ENCODE measurements around the gene ZBTB42. TPM values are rescaled to one million over a fixed set of nuclear protein-coding genes. Genes with fewer than 3 reads are reported as not detected.

The ZBTB42 gene
- total and polyA plus RNA-seq, 4 donors: 1.5 to 9.4 (median 4.9) TPM

DNA sequence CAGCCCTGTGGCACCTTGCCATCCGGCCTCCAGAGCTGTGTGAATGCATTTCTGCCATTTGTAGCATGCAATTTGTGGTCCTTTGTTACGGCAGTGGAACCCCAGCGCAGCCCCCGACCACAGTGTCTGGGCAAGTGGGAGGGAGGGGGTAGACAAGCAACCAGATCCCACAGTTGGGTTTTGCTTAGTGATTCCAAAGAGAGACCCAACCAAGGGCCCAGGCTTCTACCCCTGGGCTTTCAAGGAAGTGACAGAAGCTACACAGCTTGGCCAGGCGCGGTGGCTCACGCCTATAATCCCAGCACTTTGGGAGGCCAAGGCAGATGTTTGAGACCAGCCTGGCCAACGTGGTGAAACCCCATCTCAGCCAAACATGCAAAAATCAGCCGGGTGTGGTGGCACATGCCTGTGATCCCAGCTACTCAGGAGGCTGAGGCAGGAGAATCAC is 17.8 kb downstream of the ZBTB42 start:
- no peak for DNase-seq (ENCODE audit: low spot score)
- H3K9me3 ChIP-seq (ENCODE audit: control insufficient read depth in 4 of 4, low read length in 3 of 4): no peaks in the 10 kb centered on the region
- H3K36me3 ChIP-seq (ENCODE audit: control insufficient read depth in 4 of 4, insufficient read depth in 3 of 4, low read depth in 1 of 4, low read length in 3 of 4): no peaks in the 10 kb centered on the region
- WGBS: 95% methylated on average over 9 of the region's 9 CpGs
- H3K27ac ChIP-seq (ENCODE audit: low read depth in 1 of 2, low read length in 2 of 2): no peak overlapping the region
- H3K4me3 ChIP-seq (ENCODE audit: low read depth in 1 of 3, low read length in 3 of 3): no peak overlapping the region
- peaks cover 1 to 22% (median 9%) of the 10 kb centered on the region in 4 donors for H3K4me1 ChIP-seq (ENCODE audit: control insufficient read depth in 4 of 4, insufficient read depth in 4 of 4, low read length in 3 of 4)
- no peak overlapping the region for H3K9ac ChIP-seq (ENCODE audit: low read depth in 1 of 2, low read length in 2 of 2)
- no peak for TF ChIP-seq GABPA (IDR thresholded peaks at IDR 0.05 in 1 of 2, conservative IDR thresholded peaks at IDR 0.05 in 1 of 2)
- TF ChIP-seq, protein P1, sequence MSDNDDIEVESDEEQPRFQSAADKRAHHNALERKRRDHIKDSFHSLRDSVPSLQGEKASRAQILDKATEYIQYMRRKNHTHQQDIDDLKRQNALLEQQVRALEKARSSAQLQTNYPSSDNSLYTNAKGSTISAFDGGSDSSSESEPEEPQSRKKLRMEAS (IDR thresholded peaks at IDR 0.05): no peak
- TF ChIP-seq, protein P2, sequence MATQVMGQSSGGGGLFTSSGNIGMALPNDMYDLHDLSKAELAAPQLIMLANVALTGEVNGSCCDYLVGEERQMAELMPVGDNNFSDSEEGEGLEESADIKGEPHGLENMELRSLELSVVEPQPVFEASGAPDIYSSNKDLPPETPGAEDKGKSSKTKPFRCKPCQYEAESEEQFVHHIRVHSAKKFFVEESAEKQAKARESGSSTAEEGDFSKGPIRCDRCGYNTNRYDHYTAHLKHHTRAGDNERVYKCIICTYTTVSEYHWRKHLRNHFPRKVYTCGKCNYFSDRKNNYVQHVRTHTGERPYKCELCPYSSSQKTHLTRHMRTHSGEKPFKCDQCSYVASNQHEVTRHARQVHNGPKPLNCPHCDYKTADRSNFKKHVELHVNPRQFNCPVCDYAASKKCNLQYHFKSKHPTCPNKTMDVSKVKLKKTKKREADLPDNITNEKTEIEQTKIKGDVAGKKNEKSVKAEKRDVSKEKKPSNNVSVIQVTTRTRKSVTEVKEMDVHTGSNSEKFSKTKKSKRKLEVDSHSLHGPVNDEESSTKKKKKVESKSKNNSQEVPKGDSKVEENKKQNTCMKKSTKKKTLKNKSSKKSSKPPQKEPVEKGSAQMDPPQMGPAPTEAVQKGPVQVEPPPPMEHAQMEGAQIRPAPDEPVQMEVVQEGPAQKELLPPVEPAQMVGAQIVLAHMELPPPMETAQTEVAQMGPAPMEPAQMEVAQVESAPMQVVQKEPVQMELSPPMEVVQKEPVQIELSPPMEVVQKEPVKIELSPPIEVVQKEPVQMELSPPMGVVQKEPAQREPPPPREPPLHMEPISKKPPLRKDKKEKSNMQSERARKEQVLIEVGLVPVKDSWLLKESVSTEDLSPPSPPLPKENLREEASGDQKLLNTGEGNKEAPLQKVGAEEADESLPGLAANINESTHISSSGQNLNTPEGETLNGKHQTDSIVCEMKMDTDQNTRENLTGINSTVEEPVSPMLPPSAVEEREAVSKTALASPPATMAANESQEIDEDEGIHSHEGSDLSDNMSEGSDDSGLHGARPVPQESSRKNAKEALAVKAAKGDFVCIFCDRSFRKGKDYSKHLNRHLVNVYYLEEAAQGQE (IDR thresholded peaks at IDR 0.05): no peak
- TF ChIP-seq, protein P3, sequence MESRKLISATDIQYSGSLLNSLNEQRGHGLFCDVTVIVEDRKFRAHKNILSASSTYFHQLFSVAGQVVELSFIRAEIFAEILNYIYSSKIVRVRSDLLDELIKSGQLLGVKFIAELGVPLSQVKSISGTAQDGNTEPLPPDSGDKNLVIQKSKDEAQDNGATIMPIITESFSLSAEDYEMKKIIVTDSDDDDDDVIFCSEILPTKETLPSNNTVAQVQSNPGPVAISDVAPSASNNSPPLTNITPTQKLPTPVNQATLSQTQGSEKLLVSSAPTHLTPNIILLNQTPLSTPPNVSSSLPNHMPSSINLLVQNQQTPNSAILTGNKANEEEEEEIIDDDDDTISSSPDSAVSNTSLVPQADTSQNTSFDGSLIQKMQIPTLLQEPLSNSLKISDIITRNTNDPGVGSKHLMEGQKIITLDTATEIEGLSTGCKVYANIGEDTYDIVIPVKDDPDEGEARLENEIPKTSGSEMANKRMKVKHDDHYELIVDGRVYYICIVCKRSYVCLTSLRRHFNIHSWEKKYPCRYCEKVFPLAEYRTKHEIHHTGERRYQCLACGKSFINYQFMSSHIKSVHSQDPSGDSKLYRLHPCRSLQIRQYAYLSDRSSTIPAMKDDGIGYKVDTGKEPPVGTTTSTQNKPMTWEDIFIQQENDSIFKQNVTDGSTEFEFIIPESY (IDR thresholded peaks at IDR 0.05): no peak
- TF ChIP-seq TAF1 (conservative IDR thresholded peaks at IDR 0.05): no peak
- TF ChIP-seq FOXA1 (IDR thresholded peaks at IDR 0.05): no peak
- no peak for TF ChIP-seq HNF4G (IDR thresholded peaks at IDR 0.05)
- TF ChIP-seq EGR1 (IDR thresholded peaks at IDR 0.05; ENCODE audit: low read depth in 2 of 2): no peak
- no peak for TF ChIP-seq NR2F2 (IDR thresholded peaks at IDR 0.05)
- TF ChIP-seq, protein P4, sequence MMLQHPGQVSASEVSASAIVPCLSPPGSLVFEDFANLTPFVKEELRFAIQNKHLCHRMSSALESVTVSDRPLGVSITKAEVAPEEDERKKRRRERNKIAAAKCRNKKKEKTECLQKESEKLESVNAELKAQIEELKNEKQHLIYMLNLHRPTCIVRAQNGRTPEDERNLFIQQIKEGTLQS (IDR thresholded peaks at IDR 0.05): no peak
- TF ChIP-seq RAD21 (IDR thresholded peaks at IDR 0.05): no peak
- TF ChIP-seq HNF4A (conservative IDR thresholded peaks at IDR 0.05): no peak
- TF ChIP-seq RXRA (IDR thresholded peaks at IDR 0.05): no peak
- TF ChIP-seq, protein P5, sequence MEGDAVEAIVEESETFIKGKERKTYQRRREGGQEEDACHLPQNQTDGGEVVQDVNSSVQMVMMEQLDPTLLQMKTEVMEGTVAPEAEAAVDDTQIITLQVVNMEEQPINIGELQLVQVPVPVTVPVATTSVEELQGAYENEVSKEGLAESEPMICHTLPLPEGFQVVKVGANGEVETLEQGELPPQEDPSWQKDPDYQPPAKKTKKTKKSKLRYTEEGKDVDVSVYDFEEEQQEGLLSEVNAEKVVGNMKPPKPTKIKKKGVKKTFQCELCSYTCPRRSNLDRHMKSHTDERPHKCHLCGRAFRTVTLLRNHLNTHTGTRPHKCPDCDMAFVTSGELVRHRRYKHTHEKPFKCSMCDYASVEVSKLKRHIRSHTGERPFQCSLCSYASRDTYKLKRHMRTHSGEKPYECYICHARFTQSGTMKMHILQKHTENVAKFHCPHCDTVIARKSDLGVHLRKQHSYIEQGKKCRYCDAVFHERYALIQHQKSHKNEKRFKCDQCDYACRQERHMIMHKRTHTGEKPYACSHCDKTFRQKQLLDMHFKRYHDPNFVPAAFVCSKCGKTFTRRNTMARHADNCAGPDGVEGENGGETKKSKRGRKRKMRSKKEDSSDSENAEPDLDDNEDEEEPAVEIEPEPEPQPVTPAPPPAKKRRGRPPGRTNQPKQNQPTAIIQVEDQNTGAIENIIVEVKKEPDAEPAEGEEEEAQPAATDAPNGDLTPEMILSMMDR (IDR thresholded peaks at IDR 0.05; ENCODE audit: low read depth, low read length, missing input control): no peak
- TF ChIP-seq SP1 (IDR thresholded peaks at IDR 0.05): no peak
- no peak for TF ChIP-seq FOXA2 (IDR thresholded peaks at IDR 0.05)
- no peak for TF ChIP-seq JUND (IDR thresholded peaks at IDR 0.05)
- no peak for TF ChIP-seq YY1 (IDR thresholded peaks at IDR 0.05)
- no peaks in the 10 kb centered on the region for H3K27me3 ChIP-seq (ENCODE audit: control insufficient read depth in 4 of 4, insufficient read depth in 4 of 4, low read length in 3 of 4)

Data from liver (tissue), 9 donors.